ENCODE measurements around the gene CRACR2A. TPM values are rescaled to one million over a fixed set of nuclear protein-coding genes. Genes with fewer than 3 reads are reported as not detected.

CRACR2A gene
- total and polyA plus RNA-seq, 2 of the 13 experiments (the other 11 are each of a cell fraction or from before 2014, with no cell fraction given), result 0.09 to 0.20 TPM

GRCh38 chr12:3717283-3717898 is 35.5 kb downstream of the CRACR2A start (continued):
- no peak for TF ChIP-seq TBL1XR1 (IDR thresholded peaks at IDR 0.05; ENCODE audit: borderline replicate concordance, low read length, partially characterized antibody)
- no peak for TF ChIP-seq FOXK1 (CRISPR knock-in tag; IDR thresholded peaks at IDR 0.05; ENCODE audit: borderline replicate concordance, low read depth)
- no peak for TF ChIP-seq SKIL (CRISPR knock-in tag; IDR thresholded peaks at IDR 0.05; ENCODE audit: borderline replicate concordance)
- TF ChIP-seq ZNF24 (IDR thresholded peaks at IDR 0.05), result no peak
- TF ChIP-seq CBX2 (IDR thresholded peaks at IDR 0.05; ENCODE audit: low read depth, low read length), result no peak
- no peak for TF ChIP-seq CBX2 (CRISPR knock-in tag; IDR thresholded peaks at IDR 0.05; ENCODE audit: low read depth)
- no peak for TF ChIP-seq ZSCAN30 (CRISPR knock-in tag; IDR thresholded peaks at IDR 0.05)
- no peak for TF ChIP-seq RBFOX2 (IDR thresholded peaks at IDR 0.05; ENCODE audit: low read depth, low read length)
- TF ChIP-seq, protein P1, sequence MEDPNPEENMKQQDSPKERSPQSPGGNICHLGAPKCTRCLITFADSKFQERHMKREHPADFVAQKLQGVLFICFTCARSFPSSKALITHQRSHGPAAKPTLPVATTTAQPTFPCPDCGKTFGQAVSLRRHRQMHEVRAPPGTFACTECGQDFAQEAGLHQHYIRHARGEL (CRISPR knock-in tag; IDR thresholded peaks at IDR 0.05), result no peak
- no peak for TF ChIP-seq RAD21 (CRISPR knock-in tag; IDR thresholded peaks at IDR 0.05)
- no peak for TF ChIP-seq SMAD9 (CRISPR knock-in tag; IDR thresholded peaks at IDR 0.05)
- no peak for TF ChIP-seq NFE2L1 (CRISPR knock-in tag; IDR thresholded peaks at IDR 0.05; ENCODE audit: borderline replicate concordance)

DNA sequence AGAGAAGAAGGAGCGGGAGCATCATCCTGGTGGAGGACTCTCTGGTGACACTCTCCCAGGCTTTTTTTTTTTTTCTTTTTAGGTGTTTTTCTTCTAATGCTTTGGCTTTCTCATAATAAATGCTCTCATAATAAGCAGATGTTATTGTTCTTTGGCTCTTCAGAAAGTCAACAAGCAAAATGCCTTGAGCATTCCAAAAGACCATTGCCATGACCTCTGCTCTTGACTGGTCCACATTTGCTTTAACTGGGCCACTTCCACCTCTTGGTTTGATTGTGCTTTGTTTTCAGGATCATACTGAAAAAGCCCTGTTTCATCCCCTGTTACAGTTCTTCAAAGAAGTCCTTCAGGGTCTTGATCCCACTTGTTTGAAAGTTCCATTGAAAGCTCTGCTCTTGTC is 36.9 kb downstream of the CRACR2A start:
- in situ Hi-C loops (cut with HindIII; ENCODE audit: extremely low pct_ligation_motif_present, low pct_unique_long_range_greater_than_20kb), result no loop called here
- FAIRE-seq, result peak; percentile 8
- TF ChIP-seq ZNF18 (CRISPR knock-in tag; IDR thresholded peaks at IDR 0.05; ENCODE audit: insufficient replicate concordance) (no peak), SOX13 (IDR thresholded peaks at IDR 0.05) (no peak), SOX13 (CRISPR knock-in tag; conservative IDR thresholded peaks at IDR 0.05 in 1 of 2, IDR thresholded peaks at IDR 0.05 in 1 of 2) (peak in 1 of 2 experiments; percentile 19; a peak in 1 of 4 replicates)
- no peaks in the 10 kb centered on the region for H3K79me2 ChIP-seq (ENCODE audit: insufficient read depth, low read length)
- no peaks in the 10 kb centered on the region for H3K36me3 ChIP-seq (replicated peaks in 1 of 2; ENCODE audit: control insufficient read depth in 1 of 2, insufficient read depth in 2 of 2, low read length in 2 of 2)
- 97% methylated on average over 1 of the region's 1 CpG for WGBS (ENCODE audit: low lambda C conversion rate)
- BruUV-seq (replicated peaks), result no TSS peak
- ChIA-PET POLR2A (no interaction called here), CTCF (ENCODE audit: low intra/inter-chr PET ratio, low total read pairs) (no interaction called here)
- no peaks in the 10 kb centered on the region for H3K27me3 ChIP-seq (ENCODE audit: control insufficient read depth in 1 of 2, insufficient read depth in 2 of 2, low read length in 2 of 2)
- DNase-seq (ENCODE audit: low spot score), result peak; percentile 15
- no peaks in the 10 kb centered on the region for H3K9me3 ChIP-seq (ENCODE audit: low read length)
- ATAC-seq, result no peak
- no peak overlapping the region for H3K9ac ChIP-seq (ENCODE audit: insufficient read depth, low read depth, low read length)
- H3K27ac ChIP-seq (ENCODE audit: extremely low read length, insufficient read depth, low read length), result no peak overlapping the region
- no peak overlapping the region for H3K4me3 ChIP-seq (replicated peaks in 1 of 3; ENCODE audit: insufficient read depth in 1 of 3, low read depth in 2 of 3, low read length in 3 of 3)
- peaks cover 21% of the 10 kb centered on the region for H3K4me1 ChIP-seq (ENCODE audit: insufficient read depth, low read length)
- H2AFZ ChIP-seq (ENCODE audit: low read length), result no peak overlapping the region
- intact Hi-C loops (cut with micrococcal nuclease; ENCODE audit: unreplicated experiment), result no loop called here
- H4K20me1 ChIP-seq (ENCODE audit: insufficient read depth, low read length), result no peaks in the 10 kb centered on the region
- H3K4me2 ChIP-seq (ENCODE audit: low read depth, low read length), result no peak overlapping the region

All from HepG2 (cell line).